HG03378 (cell line): ENCODE data around the gene SYAP1.
"Not testable (repeated sequence)": the region's sequence is repeated elsewhere in the genome, so short reads cannot be mapped to it uniquely, and the experiment has no call there.

Source experiments
- ATAC-seq: cut with Tn5 transposase; IDR thresholded peaks from one replicate; pipeline ENCODE4 v1.9.1; 2021; ENCODE audit warnings: mild to moderate bottlenecking, moderate library complexity; ENCODE audit not compliant: unreplicated experiment

The SYAP1 gene

GRCh38 chrX:16722481-16722880 lies 3.1 kb downstream of the SYAP1 start:
- ATAC-seq, result no peak

GRCh38 chrX:16725072-16725471 lies 5.7 kb downstream of the SYAP1 start:
- no peak for ATAC-seq

GRCh38 chrX:16726347-16726988 lies 7.1 kb downstream of the SYAP1 start:
- ATAC-seq, result not testable (repeated sequence)

- ATAC-seq, result no peak
Measured at GRCh38 chrX:16727637-16728036, 8.2 kb downstream of the SYAP1 start.

GRCh38 chrX:16730450-16730849 lies 11.0 kb downstream of the SYAP1 start:
- no peak for ATAC-seq

- no peak for ATAC-seq
Measured at GRCh38 chrX:16733013-16733412, 13.6 kb downstream of the SYAP1 start.

GRCh38 chrX:16737024-16737423 lies 17.6 kb downstream of the SYAP1 start:
- no peak for ATAC-seq

GRCh38 chrX:16739574-16739973 lies 20.2 kb downstream of the SYAP1 start:
- no peak for ATAC-seq

GRCh38 chrX:16743604-16744325 lies 24.4 kb downstream of the SYAP1 start:
- no peak for ATAC-seq

GRCh38 chrX:16745102-16745501 lies 25.7 kb downstream of the SYAP1 start:
- no peak for ATAC-seq

- no peak for ATAC-seq
Measured at GRCh38 chrX:16745659-16746058, 26.2 kb downstream of the SYAP1 start.

- no peak for ATAC-seq
Measured at GRCh38 chrX:16748425-16748824, 29.0 kb downstream of the SYAP1 start.

- no peak for ATAC-seq
Measured at GRCh38 chrX:16750136-16750535, 30.7 kb downstream of the SYAP1 start.

GRCh38 chrX:16754019-16754418 lies 34.6 kb downstream of the SYAP1 start:
- ATAC-seq, result no peak

GRCh38 chrX:16756724-16757123 lies 37.3 kb downstream of the SYAP1 start:
- no peak for ATAC-seq

GRCh38 chrX:16761500-16761899 lies 42.1 kb downstream of the SYAP1 start:
- ATAC-seq, result not testable (repeated sequence)

- no peak for ATAC-seq
Measured at GRCh38 chrX:16762579-16762978, 43.2 kb downstream of the SYAP1 start.

- no peak for ATAC-seq
Measured at GRCh38 chrX:16765594-16765993, 46.2 kb downstream of the SYAP1 start.

- no peak for ATAC-seq
Measured at GRCh38 chrX:16770970-16771482, 51.6 kb downstream of the SYAP1 start.

- ATAC-seq, result no peak
Measured at GRCh38 chrX:16771483-16772398, 52.3 kb downstream of the SYAP1 start.

GRCh38 chrX:16772460-16772859 lies 53.0 kb downstream of the SYAP1 start:
- ATAC-seq, result no peak
